Activated CD4-positive, alpha-beta T cell treated with anti-CD3 and anti-CD28 coated beads, Interleukin-2, amount 10 ng/mL, durations not matched to agents 24 days and 14 days (primary cell): ENCODE measurements around the gene MSI2. TPM values are rescaled to one million over a fixed set of nuclear protein-coding genes. Genes with fewer than 3 reads are reported as not detected.

Source experiments
- DNase-seq: peaks from one replicate; pipeline ENCODE4 v3.0.0; 2022
- H3K27ac Mint-ChIP-seq: one replicate; pipeline ENCODE4 v1.8.0; 2022; ENCODE audit warnings: mild to moderate bottlenecking, mixed read lengths
- H3K27me3 Mint-ChIP-seq: one replicate; pipeline ENCODE4 v1.8.0; 2022; ENCODE audit warnings: mixed read lengths
- H3K36me3 Mint-ChIP-seq: one replicate; pipeline ENCODE4 v1.8.0; 2022; ENCODE audit warnings: low read depth, mild to moderate bottlenecking, mixed read lengths
- H3K4me1 Mint-ChIP-seq: one replicate; pipeline ENCODE4 v1.8.0; 2021; ENCODE audit warnings: mixed read lengths
- H3K4me3 Mint-ChIP-seq: one replicate; pipeline ENCODE4 v1.8.0; 2022; ENCODE audit warnings: mild to moderate bottlenecking, moderate library complexity, mixed read lengths
- H3K9me3 Mint-ChIP-seq: one replicate; pipeline ENCODE4 v1.8.0; 2021; ENCODE audit warnings: mixed read lengths
- intact Hi-C: fragments of 100-400 bp; cut with micrococcal nuclease; formaldehyde crosslinking; loops from one replicate; pipeline ENCODE4 v1.15.1; 2023
- total RNA-seq: library from RNA; stranded (reverse); gene quantifications from 2 replicates; pipeline ENCODE4 v1.2.3, GENCODE V29; 2022

Gene MSI2
- total RNA-seq, 1 donor from 2014 or later = 172 TPM

DNA sequence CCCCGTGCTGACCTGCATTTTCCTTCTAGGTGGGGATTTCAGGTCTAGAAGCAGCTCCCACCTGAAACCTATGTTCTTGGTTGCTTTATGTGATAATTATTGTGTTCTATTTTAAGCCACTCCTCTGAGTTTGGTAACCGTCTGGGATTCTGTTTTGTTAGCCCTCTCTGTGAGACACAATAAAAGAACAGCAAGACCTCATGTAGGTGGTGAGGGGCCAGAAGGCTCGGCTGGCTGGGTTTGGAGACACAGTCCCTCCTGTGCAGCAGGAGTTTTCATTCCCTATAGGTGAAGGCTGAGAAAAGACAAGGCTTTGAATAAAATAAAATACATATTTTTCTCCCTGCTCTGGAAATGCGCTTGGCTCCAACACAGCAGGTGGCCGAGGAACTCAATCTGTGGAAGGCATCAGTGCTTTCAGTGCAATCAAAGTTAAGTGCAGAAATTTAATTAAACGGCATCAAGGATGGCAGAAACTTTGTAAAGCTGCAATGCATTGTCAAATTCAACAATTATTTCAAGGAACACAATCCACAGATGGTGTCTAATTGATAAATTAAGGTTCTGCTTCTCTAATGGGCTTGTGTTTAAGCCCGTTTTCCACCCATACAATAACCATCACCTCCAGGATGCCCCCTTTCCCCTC is 107.8 kb downstream of the MSI2 start:
- Mint-ChIP-seq H3K4me3 (no peak overlapping the region), H3K9me3 (no peaks in the 10 kb centered on the region), H3K27ac (no peak overlapping the region), H3K27me3 (no peaks in the 10 kb centered on the region), H3K4me1 (peaks cover 14% of the 10 kb centered on the region), H3K36me3 (peaks cover 6% of the 10 kb centered on the region)
- no peak for DNase-seq
- intact Hi-C loops = no loop called here

DNA sequence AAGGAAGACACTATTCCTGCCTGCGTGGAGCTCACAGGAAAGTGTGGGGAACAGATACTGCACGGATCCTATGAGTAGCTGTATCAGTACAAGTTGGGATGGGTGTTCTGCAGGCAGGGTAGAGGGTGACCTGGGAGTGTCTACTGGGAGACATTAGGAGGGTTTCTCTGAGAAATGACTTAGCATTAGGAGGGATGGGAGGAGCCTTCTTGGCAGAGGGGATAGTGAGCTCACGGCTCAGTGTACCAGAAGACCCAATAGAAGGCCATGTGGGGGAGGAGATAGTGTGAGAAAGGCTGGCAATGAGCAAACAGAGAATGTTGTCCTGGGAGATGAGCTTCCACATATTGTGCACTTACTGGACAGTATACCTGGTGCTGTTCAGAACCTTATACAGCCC is 109.1 kb downstream of the MSI2 start:
- Mint-ChIP-seq H3K36me3 (peaks cover 6% of the 10 kb centered on the region), H3K27ac (peak overlapping the region; percentile 0), H3K9me3 (no peaks in the 10 kb centered on the region), H3K4me1 (peaks cover 23% of the 10 kb centered on the region), H3K4me3 (no peak overlapping the region), H3K27me3 (no peaks in the 10 kb centered on the region)
- intact Hi-C loops = no loop called here
- no peak for DNase-seq

DNA sequence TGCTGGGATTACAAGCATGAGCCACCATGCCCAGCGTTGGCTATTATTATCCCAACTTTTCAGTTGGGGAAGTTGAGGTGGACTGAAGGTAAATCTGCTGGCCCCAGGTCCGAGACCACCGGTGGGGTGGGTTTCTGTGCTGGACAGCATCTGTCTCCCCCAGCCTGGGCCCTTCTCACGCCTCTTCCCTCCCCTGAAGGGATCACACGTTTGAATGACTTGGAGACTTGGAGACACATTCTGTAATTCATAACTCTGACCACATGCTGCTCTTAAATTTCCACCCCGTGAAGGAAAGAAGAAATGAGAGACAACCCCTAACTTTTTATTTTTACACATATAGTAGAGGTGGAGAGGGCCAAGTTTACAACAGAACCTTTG is 109.8 kb downstream of the MSI2 start:
- Mint-ChIP-seq H3K9me3 (no peaks in the 10 kb centered on the region), H3K27ac (no peak overlapping the region), H3K27me3 (no peaks in the 10 kb centered on the region), H3K36me3 (peaks cover 6% of the 10 kb centered on the region), H3K4me1 (peaks cover 23% of the 10 kb centered on the region), H3K4me3 (no peak overlapping the region)
- DNase-seq = no peak
- intact Hi-C loops = no loop called here

DNA sequence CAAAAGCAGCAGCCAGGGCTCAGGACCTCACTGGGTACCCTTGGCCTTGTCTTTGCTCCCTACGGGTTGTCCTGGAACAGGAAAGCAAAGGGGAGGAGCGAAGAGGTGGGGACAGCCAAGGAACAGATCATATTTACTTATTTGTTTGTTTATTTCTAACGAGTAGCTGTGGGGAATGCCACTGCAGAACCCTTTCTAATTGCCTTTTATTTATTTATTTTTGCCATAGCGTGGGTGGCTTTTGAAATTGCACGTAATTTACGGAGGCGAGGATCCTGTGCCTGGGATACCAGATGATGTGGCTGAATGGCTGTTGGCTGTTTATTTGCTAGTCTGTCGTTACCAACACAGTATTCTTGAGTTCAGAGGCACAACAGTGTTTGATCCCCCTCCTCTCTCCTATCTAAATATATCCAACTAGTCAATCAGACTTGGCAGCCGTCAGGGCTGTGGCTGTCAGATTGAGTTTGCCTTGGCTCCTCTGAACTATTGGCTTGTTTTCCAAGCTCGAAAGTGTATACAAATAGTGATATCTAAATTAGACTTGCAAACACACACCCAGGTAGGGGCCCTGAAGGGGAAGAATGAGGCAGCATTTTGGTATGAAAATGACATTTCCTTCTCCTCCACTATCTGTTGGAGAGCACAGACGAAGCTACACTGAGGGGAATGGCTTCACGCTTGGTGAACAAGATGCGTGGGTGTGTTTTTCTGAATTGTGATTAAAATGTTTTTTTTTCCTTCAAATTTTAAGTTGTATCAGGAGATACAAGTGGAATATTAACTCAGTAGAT is 110.4 kb downstream of the MSI2 start:
- no peaks in the 10 kb centered on the region for H3K9me3 Mint-ChIP-seq
- no peak overlapping the region for H3K27ac Mint-ChIP-seq
- H3K27me3 Mint-ChIP-seq = no peaks in the 10 kb centered on the region
- intact Hi-C loops = no loop called here
- DNase-seq = no peak
- H3K4me3 Mint-ChIP-seq = no peak overlapping the region
- peaks cover 23% of the 10 kb centered on the region for H3K4me1 Mint-ChIP-seq
- H3K36me3 Mint-ChIP-seq = peaks cover 6% of the 10 kb centered on the region

DNA sequence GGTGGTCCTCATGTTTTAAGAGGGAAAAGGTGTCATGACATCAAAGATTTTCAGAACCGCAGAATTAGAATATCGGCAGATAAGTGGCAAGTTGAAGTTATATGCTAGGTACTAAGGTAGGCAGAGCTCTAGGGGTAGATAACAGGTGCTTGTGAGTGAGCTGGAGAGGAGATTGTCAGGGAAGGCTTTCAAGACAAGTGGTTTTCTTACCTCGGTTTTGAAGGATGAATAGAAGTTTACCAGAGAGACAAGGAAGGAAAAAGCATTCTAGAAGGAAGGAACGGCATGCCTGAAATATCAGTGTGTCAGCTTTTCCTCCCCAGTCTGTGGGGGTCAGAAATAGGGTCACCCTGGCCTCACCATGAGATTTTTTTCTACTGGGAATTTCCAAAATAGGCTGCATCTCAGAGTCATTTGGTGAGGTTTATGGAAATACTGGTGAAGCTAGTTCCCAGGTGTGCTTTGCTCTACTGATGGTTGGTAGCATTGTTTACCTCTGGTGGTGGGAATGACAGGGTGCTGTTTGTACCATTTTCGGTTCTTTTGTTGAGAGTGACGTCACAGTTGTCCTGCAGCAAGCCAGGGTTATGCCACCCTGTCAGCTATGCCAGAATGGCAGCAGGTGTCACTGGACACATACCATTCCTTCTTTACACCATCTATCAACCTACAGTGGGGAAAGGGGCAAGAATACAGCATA is 112.5 kb downstream of the MSI2 start:
- no peak overlapping the region for H3K27ac Mint-ChIP-seq
- H3K36me3 Mint-ChIP-seq = peaks cover 22% of the 10 kb centered on the region
- no peaks in the 10 kb centered on the region for H3K27me3 Mint-ChIP-seq
- H3K4me1 Mint-ChIP-seq = peaks cover 23% of the 10 kb centered on the region
- no peaks in the 10 kb centered on the region for H3K9me3 Mint-ChIP-seq
- DNase-seq = no peak
- intact Hi-C loops = no loop called here
- H3K4me3 Mint-ChIP-seq = no peak overlapping the region

DNA sequence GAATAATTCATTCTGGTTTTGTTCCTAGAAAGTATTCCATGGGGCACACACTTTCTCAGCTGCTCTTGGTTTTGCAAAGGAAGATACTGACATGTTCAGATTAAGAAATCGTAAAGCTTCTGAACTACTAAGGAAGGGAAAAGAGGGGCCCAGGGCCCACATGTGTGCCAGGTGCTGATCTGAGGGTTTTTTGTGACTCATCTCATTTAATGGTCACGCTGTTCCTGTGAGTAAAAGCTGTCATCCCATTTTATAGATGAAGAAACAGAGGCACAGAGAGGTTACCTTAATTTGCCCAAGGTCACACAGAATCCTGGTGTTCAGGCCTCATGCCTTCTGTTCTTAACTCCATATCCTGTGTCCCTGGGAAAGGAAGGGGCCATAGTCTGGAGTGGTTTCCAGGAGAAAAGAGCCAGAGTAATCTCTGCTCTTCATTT is 113.2 kb downstream of the MSI2 start:
- Mint-ChIP-seq H3K4me3 (no peak overlapping the region), H3K27ac (no peak overlapping the region), H3K9me3 (no peaks in the 10 kb centered on the region), H3K36me3 (peaks cover 21% of the 10 kb centered on the region), H3K27me3 (no peaks in the 10 kb centered on the region), H3K4me1 (peaks cover 23% of the 10 kb centered on the region)
- no peak for DNase-seq
- intact Hi-C loops = no loop called here

DNA sequence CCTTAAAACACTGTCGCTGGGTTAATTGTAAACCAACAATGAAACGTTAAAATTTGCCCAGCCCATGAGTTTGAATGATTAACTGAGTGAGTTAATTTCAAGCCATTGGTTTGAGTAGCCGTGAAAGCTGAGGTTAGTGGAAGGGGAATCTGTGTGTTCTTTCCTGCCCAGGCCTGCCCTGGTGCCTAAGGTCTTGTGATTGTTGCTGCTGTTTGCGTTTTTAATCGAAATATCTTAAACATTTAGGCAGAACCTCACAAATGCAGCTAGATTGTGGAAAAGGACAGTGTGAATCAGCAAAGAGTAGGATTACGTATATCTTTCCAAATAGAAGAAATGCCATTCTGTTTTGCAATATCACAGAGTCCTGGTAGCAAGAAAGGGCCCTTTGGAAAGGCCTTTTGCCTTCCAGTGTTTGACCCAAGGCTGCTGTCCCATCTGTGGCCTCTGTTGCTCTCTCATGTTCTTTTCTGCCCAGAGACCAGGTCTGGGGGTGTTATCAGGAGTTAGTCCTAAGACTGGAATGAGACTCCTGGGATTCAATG is 113.8 kb downstream of the MSI2 start:
- Mint-ChIP-seq H3K4me3 (no peak overlapping the region), H3K9me3 (no peaks in the 10 kb centered on the region), H3K4me1 (peaks cover 23% of the 10 kb centered on the region), H3K27ac (no peak overlapping the region), H3K27me3 (no peaks in the 10 kb centered on the region), H3K36me3 (peaks cover 25% of the 10 kb centered on the region)
- DNase-seq = no peak
- intact Hi-C loops = no loop called here

DNA sequence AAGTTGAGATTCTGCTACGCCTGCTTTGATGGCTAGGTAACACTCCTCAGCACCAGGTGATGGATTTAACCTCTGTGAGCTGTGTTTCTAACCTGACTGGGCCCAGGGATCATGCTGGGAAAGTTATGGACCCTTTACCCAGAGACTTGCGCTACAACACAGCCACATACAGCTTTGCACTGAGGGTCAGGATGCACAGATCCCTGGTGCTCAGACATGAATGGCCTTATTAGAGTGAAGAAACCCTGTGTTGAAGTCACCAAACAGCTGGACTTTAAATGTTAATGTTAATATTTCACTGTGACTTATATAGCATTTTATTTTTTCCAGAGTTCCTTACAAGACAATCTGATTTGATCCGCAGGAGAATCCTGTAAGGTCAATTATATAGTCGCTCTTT is 114.3 kb downstream of the MSI2 start:
- Mint-ChIP-seq H3K27me3 (no peaks in the 10 kb centered on the region), H3K27ac (no peak overlapping the region), H3K36me3 (peaks cover 27% of the 10 kb centered on the region), H3K9me3 (no peaks in the 10 kb centered on the region), H3K4me1 (peaks cover 20% of the 10 kb centered on the region), H3K4me3 (no peak overlapping the region)
- DNase-seq = no peak
- intact Hi-C loops = no loop called here

DNA sequence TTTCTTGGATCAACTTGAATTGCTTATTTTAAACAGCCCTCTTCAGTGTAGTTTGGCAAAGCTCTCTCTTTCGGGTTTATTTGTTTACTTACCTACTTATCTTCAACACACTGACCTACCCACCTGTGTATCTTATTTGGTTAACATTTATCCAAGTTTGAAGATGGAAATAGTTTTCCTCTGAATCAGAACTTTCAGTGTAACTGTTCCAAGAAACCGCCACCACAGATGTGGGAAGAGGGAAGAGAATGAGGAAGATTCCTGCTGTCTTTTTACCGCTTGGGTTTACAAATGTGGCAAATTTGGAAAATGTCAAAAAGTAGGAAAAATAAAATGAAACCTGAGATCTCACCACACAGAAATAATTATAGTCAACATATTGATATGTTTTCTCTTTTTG is 115.8 kb downstream of the MSI2 start:
- intact Hi-C loops = no loop called here
- Mint-ChIP-seq H3K27me3 (no peaks in the 10 kb centered on the region), H3K4me1 (peaks cover 14% of the 10 kb centered on the region), H3K27ac (no peak overlapping the region), H3K9me3 (no peaks in the 10 kb centered on the region), H3K36me3 (peaks cover 33% of the 10 kb centered on the region), H3K4me3 (no peak overlapping the region)
- no peak for DNase-seq

DNA sequence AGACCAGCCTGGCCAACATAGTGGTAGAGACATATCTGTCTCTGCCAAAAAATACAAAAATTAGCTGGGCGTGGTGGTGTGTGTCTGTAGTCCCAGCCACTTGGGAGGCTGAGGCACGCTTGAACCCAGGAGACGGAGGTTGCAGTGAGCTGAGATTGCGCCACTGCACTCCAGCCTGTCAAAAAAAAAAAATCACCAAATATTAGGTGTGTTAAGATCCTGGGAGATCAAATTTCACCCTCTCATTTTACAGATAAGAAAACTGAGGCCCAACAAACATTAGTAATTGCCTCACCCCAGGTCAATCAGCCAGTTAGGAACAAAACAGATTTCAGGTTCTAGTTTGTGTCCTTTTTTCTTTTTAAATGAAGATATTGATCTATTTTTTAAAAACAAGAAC is 116.7 kb downstream of the MSI2 start:
- Mint-ChIP-seq H3K27ac (no peak overlapping the region), H3K36me3 (peaks cover 35% of the 10 kb centered on the region), H3K4me1 (peaks cover 14% of the 10 kb centered on the region), H3K4me3 (no peak overlapping the region), H3K9me3 (no peaks in the 10 kb centered on the region), H3K27me3 (no peaks in the 10 kb centered on the region)
- no peak for DNase-seq
- intact Hi-C loops = no loop called here

DNA sequence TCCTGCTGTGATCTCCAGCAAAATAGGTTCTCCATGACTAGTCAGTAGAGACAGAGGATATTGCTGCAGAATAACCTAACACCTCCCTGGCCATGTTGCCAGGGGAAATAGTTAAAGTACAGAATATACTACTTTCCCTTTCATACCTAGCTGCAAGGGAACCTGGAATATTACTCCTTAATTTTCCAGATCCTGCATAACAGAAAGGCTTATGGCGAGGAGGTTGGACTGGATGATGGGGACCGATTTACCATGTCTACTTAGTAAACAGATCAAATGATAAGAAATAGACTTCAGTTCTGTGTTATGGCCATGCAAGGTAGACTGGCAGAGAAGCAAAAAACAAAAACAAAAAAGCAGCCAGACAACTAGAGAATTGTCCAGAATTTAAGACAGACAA is 117.4 kb downstream of the MSI2 start:
- intact Hi-C loops = no loop called here
- Mint-ChIP-seq H3K4me1 (peaks cover 13% of the 10 kb centered on the region), H3K27ac (no peak overlapping the region), H3K9me3 (no peaks in the 10 kb centered on the region), H3K27me3 (no peaks in the 10 kb centered on the region), H3K36me3 (peaks cover 35% of the 10 kb centered on the region), H3K4me3 (no peak overlapping the region)
- DNase-seq = no peak

DNA sequence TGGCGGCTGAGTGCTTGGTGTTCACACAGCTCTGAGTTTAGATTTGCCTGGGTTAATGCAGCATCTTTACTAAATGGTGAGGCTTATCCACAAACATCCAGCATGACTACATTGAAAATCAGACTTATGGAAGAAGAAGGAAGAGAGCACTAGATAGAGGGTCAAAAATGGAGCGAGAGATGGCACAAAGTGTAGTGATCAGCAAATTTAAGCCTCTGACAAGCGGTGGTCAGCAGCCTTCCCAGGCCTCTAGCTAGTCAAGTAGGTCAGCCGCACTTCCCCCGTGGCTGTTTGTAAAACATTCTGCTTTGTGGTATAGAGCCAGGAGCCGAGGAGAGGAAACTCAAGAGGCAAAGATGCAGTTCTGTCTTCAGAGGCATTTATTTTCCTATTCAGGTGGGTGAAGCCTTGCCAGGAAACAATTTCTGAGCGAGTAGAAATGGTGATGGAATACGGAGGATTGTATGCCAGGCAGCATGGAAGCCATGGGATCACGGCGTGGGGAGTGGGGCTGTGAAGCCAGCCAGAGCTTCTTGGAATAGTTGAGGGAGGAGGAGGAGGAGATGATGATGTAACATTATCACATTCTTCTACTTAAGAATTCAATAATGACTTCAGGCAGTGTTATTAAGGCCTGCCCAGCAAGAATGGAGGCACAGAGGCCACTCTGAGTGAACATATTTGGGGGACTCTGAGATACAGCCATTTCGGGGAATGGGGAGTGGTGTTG is 118.9 kb downstream of the MSI2 start:
- intact Hi-C loops = no loop called here
- H3K27ac Mint-ChIP-seq = no peak overlapping the region

DNA sequence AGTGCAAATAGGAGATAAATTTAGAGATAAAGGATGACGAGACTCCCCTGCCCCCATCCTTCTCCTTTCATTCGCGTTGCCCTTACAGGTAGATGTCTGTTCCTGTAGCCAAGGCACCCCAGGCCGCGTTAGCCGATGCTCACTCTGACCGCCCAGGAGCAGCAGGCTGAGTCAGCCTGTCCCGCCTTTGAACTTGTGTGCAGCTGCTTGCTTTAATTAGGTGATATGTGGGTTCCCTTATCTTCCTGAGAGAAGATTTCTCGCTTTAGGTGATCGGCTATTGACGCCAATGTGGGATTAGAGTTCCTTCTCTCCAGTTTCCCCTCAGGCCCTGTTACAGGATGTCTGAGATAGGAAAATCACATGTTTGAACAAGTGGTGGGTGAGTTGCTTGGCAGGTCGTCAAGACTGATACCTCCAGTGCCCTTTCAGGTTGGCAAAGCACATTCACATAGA is 119.5 kb downstream of the MSI2 start:
- intact Hi-C loops = no loop called here
- Mint-ChIP-seq H3K27me3 (no peaks in the 10 kb centered on the region), H3K4me1 (peaks cover 12% of the 10 kb centered on the region), H3K36me3 (peaks cover 35% of the 10 kb centered on the region), H3K4me3 (no peak overlapping the region), H3K9me3 (no peaks in the 10 kb centered on the region), H3K27ac (no peak overlapping the region)
- DNase-seq = no peak

More for the DNA sequence above, 118.9 kb downstream of the MSI2 start:
- Mint-ChIP-seq H3K4me3 (no peak overlapping the region), H3K9me3 (no peaks in the 10 kb centered on the region), H3K27me3 (no peaks in the 10 kb centered on the region), H3K36me3 (peaks cover 35% of the 10 kb centered on the region), H3K4me1 (peaks cover 12% of the 10 kb centered on the region)
- no peak for DNase-seq
